SU-DHL-6 (cell line): ENCODE measurements around the gene ABTB2.

Experiments used
- EZH2phosphoT487 ChIP-seq: fragments of 200-600 bp; sonication (generic), shearing (Covaris generic); conservative IDR thresholded peaks from 2 replicates; pipeline ENCODE4 v1.6.1; 2018; ENCODE audit warnings: mild to moderate bottlenecking, antibody characterized with exemption, low read length, moderate library complexity, mixed read lengths
- TF ChIP-seq, protein P1 (sequence below): fragments of 200-600 bp; sonication (generic); IDR thresholded peaks from one replicate; pipeline ENCODE4 v1.5.1; 2017; ENCODE audit warnings: antibody characterized with exemption, mild to moderate bottlenecking, low read length, moderate library complexity; ENCODE audit not compliant: insufficient read depth, poor library complexity, severe bottlenecking

- TF ChIP-seq, protein P1, sequence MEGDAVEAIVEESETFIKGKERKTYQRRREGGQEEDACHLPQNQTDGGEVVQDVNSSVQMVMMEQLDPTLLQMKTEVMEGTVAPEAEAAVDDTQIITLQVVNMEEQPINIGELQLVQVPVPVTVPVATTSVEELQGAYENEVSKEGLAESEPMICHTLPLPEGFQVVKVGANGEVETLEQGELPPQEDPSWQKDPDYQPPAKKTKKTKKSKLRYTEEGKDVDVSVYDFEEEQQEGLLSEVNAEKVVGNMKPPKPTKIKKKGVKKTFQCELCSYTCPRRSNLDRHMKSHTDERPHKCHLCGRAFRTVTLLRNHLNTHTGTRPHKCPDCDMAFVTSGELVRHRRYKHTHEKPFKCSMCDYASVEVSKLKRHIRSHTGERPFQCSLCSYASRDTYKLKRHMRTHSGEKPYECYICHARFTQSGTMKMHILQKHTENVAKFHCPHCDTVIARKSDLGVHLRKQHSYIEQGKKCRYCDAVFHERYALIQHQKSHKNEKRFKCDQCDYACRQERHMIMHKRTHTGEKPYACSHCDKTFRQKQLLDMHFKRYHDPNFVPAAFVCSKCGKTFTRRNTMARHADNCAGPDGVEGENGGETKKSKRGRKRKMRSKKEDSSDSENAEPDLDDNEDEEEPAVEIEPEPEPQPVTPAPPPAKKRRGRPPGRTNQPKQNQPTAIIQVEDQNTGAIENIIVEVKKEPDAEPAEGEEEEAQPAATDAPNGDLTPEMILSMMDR, result no peak
- TF ChIP-seq EZH2phosphoT487, result no peak
Measured at GRCh38 chr11:34238533-34238932, 119.3 kb downstream of the ABTB2 start.
